GM21423 (cell line): ENCODE measurements around the gene STAP1.
A peak's percentile ranks its signal among the peaks of the same experiment; 100 is the strongest.

Experiments used
- ATAC-seq: cut with Tn5 transposase; IDR thresholded peaks from one replicate; pipeline ENCODE4 v1.9.1; 2021; ENCODE audit warnings: mild to moderate bottlenecking, moderate library complexity; ENCODE audit not compliant: unreplicated experiment

The STAP1 gene

DNA sequence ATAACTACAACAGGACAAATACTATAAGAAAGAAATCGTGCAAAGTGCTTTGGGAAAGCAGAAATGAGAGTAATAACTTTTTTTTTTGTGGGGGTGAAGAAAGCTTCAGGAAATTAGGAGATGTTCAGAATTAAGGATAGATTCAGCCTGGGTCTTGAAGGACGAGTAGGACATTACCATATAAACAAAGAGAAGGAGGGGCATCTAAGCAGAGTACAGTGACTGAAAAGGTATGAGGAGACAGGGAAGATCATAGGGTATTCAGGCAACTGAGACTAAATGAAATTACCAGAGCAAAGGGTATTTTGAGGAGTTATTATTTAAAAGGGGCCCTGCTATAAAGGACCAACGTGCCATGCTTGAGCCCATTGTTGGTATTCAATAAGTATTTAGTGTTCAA is 3.1 kb upstream of the STAP1 start:
- no peak for ATAC-seq

DNA sequence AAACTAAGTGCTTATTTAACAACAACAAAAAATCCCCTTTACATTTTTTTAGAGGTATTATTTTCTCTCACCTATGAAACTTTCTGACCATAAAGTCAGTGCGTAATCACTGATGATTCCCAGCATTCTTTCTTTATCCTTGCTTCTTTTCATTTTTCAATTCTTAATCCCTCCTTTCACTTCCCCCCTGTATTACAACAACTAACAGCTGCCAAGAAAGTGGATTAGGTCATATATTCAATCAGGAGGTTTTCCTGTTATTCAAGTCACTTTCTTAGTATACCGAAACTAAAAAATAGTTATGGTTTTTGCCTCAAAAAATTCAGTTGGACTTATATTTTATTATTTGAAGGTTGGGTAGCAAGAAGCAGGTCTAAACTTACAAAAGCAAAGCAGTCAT is 2.1 kb upstream of the STAP1 start:
- ATAC-seq, result no peak

DNA sequence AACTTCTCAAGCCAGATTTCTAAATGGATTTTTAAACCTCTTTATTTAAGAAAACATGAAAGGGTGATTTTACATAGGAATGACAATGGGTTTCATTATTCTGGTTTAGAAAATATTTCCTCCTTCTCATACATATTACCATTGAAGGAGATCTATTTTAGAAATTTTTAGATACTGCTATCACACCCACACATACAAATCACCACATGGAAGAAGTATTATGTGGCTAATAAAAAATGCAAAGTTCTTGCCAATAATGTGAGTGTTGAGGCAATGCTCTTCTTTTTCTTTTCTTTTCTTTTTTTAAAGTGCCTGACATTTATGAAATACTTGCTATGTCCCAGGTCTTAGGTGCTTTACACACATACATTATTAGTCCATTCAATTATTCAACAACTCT is 6.8 kb downstream of the STAP1 start:
- ATAC-seq, result no peak

DNA sequence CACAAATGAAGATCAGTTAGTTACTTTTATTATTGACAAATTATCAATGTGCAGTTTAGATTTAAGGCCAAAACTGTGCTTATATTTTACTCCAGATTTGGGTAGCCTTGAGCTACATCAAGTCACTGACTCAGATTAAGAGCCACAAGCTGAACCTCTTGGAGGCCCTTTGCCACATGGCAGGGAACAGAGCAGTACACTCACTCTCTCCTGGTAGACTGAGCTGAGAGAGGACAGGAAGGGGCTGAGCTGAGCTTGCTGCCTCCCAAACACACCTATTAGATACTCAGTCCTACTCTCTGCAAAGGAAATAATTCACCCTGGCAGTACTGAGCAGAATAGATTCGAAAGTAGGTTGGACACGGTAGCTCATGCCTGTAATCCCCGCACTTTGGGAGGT is 7.8 kb downstream of the STAP1 start:
- no peak for ATAC-seq

DNA sequence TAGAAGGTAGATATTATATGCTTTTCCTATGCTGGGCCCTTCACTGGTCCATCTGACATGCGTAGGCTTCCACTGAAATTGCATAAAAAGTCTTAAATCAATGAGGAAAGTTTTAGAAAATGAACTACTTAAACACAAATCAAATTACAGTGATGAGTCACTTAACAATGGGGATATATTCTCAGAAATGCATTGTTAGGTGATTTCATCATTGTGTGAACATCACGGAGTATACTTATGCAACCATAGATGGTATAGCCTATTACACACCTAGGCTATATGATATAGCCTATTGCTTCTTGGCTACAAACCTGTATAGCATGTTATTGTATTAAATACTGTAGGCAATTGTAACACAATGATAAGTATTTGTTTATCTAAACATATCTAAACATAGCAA is 10.3 kb downstream of the STAP1 start:
- ATAC-seq, result no peak

DNA sequence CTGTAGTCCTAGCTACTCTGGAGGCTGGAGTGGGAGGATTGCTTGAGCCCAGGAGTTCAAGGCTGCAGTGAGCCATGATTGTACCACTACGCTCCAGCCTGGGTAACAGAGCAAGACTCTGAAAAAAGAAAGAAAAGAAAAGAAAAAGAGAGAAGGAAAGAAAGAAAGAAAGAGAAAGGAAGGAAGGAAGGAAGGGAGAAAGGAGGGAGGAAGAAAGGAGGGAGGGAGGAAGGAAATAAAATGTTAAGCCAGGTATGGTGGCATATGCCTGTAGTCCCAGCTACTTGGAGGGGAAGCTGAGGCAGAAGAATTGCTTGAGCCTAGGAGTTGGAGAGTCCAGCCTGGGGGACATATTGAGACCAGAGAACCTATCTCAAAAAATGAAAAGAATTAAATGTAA is 12.0 kb downstream of the STAP1 start:
- no peak for ATAC-seq

DNA sequence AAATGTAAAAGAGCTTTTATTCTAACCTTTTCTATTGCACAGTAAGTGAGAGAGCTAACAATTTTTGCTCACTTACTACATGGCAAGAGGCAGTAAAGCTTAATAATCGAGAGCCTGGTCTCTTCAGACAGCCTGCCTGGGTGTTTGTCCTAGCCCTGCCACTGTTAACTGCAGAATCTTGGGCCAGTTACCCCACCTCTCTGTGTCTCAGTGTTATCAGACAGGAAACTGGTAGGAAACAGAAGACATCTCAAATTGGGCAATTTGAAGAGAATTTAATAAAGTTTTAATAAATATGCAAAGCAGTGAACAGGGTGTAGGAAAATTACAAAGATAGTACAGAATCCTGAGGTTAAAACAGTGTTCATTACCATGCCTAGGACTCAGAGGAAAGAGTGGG is 13.4 kb downstream of the STAP1 start:
- no peak for ATAC-seq

DNA sequence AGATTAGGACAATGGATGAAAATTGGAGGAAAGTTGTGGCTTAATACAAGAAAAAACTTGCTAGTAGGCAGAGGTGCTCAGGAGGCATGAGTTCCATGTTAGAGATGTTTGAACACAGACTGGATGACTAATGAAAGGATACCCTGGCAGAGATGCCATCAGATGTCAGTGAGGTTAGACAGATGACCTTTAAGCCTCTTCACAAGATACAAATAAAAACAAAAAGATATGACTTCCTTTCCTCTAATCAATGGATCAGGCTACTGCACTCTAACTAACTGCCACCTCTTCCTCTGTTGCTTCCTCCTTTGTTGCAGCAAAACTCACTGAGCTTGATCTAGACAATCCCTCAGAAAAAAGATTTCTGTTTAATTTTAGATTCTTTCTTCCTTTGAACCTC is 14.7 kb downstream of the STAP1 start:
- ATAC-seq, result no peak

DNA sequence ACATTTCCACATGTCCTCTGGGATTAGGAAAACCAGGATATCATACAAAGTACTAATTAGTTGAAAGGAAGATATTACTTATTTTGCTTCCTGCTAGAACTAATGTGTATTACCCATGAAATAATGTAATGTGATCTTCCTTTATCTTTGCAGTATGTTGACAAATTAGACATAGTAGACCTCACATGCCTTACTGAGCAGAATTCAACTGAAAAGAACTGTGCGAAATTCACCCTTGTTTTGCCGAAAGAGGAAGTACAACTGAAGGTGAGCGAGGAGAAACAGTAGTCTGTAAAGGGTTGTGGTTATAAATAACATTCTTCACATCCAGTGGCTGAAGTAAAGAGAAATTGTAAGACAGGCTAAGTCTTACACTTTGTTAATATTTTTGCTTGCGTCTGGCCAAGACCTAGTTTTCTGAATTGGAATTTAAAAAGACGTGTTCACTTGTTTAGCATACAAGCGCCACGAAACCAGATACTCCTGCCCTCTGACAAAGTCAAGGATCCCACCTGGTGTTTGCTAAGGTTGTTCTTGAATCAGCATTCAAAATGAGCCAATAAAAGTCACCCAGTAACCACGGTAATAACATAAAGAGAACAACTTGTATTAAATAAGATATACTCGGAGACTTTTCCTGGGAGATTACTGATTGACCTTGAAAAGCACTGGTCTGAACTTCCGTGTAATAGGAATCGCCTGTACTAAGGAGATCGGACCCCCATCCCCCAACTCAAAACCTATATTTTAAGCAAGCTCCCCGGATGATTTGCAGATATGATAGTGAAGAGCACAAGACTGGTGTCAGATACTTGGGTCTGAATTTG is 16.9 kb downstream of the STAP1 start:
- peak; percentile 90 for ATAC-seq

DNA sequence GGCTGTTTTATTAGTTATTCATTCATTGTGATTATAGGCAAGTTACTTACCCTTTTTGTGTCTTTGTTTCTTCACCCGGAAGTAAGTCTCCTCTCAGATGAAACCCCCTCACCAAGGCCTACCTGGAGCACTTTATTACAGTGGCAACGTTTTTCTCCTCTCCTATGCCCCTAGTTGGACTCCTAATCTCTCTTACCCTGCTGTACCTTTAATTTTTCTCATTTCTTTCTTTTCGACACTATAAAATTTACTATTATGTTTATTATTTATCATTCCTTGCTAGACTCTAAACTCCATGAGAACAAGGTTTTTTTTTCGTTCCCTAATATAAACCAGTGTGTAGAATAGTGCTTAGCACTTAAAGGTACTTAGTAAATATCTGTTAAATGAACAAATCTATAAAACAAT is 17.5 kb downstream of the STAP1 start:
- no peak for ATAC-seq

DNA sequence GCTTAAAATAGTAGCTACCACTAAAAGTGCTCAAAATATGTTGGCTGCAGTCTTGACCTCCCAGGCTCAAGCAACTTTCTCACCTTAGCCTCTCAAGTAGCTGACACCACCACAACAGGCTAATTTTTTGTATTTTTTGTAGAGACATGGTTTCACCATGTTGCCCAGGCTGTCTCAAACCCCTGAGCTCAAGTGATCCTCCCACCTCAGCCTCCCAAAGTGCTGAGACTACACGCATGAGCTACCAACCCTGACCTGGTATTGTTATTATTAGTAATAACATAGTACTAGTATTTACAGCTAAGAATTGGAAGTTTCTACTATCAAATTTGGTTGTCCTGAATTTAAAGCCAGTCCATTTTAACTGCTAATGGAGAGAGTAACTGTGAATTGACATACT is 18.0 kb downstream of the STAP1 start:
- no peak for ATAC-seq

DNA sequence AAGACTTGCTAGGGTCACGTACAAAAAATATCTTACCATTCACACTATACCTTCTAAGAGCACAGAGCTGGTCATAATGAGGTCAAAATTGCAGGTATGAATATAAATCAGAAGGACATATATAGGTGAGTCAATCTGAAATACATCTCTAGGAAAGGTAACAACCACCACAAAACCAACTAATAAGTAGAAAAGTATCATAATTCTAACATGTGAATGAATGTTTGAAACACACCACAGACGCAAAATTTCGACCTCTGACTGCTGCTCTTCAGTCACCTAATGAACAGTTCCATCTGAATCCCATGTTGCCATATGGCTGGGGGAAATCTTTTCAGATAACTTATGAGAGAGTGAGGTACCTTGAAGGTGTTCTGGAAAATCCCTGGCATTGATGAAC is 22.1 kb downstream of the STAP1 start:
- peak; percentile 29 for ATAC-seq

DNA sequence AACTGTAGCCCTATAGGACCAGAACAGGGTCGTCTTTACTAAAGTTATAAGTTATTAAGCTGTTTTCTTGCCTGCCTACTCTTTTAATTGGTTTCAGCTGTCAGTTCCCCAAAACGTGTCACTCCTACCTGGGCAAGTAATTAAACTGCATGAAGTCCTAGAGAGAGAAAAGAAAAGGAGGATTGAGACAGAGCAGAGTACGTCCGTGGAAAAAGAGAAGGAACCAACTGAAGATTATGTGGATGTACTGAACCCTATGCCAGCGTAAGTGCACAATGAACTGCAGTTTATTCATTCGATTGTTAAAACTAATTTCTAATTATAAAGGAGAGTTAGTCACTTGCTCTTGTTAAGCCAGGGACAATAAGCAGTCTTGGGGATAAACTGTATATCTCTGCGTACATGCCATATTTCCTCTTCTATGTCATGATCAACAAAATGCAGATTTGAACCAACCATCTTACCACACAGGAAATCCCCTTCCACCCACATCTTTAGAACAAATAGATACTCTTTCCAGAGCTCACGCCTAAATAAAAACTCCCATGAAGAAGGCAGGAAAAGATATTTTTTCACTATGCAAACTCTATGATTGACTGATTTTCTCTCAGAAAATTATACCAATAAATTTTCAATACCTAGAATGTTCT is 22.8 kb downstream of the STAP1 start:
- ATAC-seq, result peak; percentile 40

DNA sequence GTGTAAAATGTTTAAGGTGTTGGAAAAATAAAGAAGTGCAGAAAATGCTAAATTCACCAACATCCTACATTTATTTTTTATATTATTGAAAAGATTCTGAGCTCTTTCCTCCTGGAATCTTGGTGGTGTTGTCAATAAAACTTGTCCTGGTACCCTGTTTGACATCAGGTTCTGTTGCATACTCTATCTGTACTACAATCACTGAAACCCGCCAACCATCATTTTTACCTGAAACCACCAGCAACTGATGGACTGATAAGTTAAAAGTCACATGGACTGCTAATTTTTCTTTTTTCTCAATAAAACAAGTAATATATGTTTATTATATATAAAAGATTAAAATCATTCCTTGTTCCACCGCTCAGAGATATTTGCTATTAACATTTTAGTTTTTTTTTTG is 23.4 kb downstream of the STAP1 start:
- no peak for ATAC-seq

DNA sequence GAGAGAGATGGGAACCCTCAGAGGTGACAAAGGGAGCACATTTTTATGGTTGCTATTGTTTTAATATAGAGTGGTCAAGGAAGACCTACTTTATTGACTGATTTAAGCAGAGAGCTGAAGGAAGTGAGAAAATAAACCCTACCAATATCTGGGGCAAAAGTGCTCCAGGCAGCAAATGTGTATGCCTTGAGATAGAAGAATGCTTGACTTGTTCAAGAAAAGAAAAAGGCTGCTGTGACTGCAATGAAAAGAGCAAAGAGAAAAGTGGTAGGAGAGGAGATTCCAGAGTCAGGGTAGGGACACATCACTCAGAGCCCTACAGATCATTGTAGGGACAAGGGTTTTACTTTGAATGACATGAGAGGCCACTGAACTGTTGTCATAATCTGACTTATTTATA is 26.0 kb downstream of the STAP1 start:
- ATAC-seq, result no peak

DNA sequence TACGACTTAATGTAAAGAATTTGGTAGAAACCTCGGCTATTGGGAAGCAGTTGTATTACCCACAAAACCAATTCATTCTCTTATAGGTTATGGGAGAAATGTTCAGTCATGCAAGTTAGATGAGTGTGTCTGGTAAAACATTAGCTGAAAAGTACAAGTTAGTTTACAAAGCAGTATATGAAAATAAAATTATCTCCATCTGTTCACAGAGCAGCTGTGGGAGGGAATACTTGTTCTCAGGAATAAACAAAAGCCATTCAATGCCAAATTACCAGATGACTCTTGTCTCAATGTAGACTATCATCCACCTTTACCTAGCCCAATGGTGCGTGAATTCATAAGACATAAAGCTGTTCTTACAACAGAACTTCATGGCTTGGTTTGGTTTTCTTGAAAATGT is 28.6 kb downstream of the STAP1 start:
- no peak for ATAC-seq

DNA sequence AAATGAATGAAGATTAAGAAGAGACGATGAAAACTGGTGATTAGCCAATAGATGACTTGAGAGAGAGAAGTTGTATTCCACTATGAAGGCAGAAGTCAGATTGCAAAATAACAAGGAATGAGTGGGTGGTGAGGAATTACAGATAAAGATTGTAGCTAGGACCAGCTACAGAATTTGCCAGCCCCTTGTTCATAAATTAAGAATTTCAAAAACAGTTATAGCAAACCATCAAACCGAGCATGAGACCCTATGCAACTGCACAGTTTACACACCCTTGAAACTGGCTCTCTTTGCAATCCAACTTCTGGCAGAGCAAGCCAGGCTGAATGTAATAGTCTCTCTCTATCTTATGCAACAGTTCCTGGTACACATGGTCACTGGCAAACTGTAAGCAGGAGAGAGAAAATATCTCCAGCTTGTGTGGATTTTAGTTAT is 35.2 kb downstream of the STAP1 start:
- no peak for ATAC-seq

DNA sequence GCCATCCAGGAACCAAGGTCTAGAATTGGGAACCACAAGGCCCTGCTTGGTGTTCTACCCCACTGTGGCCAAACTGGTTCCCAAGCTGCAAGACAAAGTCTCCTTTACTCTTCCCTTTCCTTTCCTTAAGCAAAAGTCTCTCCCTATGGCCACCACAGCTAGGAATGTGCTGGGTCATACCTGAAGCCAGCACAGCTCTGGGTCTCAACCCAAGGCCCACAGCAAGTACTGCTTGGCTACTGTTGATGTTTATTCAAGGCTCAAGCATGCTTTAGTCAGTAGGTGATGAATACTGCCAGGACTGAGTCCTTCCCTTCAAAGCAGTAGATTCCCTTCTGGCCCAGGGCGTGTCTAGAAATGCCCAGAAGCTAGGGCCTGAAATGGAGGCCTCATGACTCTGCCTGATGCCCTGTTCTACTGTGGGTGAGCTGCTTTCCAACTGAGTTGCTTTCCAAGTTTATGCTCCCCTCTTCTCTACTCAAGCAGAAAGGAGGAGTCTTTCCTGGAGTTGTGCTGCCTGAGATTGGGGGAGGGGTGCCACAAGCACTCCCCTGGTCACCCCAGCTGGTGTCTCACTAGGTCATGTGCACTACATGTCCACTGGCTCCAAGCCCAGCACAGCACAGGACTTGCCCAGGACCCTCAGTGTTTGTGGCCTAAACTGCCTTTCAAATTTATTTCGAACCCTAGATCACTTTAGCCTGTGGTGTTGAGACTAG is 44.9 kb downstream of the STAP1 start:
- no peak for ATAC-seq

DNA sequence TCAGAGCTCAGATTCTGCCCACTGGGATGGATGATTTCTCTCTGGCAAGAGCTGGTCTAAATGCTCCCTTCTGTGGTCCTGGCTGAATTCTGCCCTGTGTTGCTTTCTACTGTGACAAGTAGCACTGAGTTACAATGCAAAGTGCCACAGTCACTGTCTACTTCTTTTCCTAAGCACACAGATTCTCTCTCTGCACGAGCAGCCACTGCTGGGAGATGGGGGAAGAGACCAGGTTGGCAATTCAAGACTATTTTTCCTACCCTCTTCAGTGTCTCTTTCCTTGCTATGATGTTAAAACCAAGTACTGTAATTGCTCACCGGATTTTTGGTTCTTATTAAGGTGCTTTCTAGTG is 45.5 kb downstream of the STAP1 start:
- ATAC-seq, result no peak

DNA sequence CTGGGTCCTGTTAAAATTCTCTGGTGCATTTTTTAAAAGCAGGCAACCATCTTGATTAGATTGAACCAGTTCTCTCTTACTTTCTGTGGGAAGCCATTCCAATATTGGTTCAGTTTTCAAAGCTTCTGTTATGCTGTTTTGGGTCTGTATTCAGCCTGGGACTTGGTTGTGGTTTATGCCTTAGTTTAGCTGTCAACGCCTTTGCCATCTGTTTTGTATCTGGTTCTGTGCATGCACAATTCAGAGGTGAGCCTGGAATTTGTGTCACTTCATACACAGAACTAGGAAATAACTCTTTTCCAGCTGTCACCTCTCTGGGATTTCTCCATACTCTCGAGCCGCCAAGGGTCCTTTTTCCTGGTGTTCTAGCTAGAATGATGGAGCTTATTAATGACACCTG is 46.2 kb downstream of the STAP1 start:
- ATAC-seq, result no peak

DNA sequence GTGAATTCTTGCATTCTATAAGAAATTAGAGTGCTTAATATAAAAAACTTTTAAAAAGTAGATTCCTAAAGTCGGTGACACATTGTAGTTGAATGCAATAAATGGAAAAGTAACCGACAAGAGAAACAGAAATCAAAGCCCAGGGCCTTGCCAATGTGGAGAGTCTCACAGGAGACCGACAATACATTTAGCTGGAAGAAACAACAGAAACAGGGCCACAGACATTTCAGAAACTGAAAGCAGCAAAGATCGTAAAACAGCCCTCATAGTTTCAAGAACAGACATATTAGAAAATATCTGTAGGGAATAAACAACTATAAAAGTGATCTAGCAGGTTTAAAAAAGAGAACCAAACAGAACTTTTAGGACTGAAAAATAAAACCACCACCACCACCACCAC is 49.5 kb downstream of the STAP1 start:
- no peak for ATAC-seq

DNA sequence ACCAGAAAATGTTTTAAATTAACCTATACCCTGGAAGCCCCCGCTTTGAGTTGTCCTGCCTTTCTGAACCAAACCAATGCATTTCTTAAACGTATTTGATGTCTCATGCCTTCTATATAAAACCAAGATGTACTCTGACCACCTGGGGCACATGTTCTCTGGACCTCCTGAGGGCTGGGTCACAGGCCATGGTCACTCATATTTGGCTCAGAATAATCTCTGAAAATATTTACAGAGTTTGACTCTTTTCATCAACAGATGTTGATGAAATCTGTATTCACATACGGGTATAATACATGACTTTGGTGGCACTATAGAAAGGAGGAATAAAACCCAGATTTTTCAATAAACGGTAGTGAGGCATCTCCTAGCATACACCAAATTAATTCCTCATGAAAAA is 55.7 kb downstream of the STAP1 start:
- no peak for ATAC-seq
